ENCODE results near the gene HMX3. TPM values are rescaled to one million over a fixed set of nuclear protein-coding genes. Genes with fewer than 3 reads are reported as not detected.
"Not testable (repeated sequence)": the region's sequence is repeated elsewhere in the genome, so short reads cannot be mapped to it uniquely, and the experiment has no call there.

The HMX3 gene
- total RNA-seq, 4 donors from 2014 or later: 1.3 TPM; not detected in 3

DNA sequence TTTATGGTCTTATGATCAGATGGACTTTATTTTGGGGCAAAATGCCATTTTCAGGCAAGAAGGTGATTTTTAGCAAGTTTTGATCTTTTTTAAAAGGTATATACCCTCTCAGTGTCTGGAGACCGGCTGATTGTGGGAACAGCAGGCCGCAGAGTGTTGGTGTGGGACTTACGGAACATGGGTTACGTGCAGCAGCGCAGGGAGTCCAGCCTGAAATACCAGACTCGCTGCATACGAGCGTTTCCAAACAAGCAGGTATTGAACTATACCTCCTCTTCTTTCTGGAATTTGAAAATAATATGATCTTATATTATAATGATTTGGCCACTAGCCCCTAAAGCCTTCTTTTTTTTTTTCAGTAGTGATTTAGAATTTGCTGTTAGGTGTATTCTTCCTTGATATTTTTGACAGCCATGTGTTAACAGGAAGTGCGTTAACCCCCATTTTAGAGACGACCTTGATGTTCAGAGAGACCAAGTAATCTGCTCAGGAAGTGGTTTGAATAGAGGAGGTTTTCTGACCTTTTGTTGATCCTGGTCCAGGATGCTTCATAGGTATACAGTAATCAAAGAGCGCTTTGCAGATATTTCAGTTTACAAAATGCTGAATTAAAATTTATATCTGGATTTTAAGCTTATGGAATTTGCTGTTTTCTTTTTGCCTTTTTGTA, 24.7 kb downstream of the HMX3 start:
- DNase-seq (ENCODE audit: low spot score) (no peak), ATAC-seq (ENCODE audit: low FRiP score) (no peak)
- TF ChIP-seq, protein P1, sequence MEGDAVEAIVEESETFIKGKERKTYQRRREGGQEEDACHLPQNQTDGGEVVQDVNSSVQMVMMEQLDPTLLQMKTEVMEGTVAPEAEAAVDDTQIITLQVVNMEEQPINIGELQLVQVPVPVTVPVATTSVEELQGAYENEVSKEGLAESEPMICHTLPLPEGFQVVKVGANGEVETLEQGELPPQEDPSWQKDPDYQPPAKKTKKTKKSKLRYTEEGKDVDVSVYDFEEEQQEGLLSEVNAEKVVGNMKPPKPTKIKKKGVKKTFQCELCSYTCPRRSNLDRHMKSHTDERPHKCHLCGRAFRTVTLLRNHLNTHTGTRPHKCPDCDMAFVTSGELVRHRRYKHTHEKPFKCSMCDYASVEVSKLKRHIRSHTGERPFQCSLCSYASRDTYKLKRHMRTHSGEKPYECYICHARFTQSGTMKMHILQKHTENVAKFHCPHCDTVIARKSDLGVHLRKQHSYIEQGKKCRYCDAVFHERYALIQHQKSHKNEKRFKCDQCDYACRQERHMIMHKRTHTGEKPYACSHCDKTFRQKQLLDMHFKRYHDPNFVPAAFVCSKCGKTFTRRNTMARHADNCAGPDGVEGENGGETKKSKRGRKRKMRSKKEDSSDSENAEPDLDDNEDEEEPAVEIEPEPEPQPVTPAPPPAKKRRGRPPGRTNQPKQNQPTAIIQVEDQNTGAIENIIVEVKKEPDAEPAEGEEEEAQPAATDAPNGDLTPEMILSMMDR (IDR thresholded peaks at IDR 0.05): no peak

DNA sequence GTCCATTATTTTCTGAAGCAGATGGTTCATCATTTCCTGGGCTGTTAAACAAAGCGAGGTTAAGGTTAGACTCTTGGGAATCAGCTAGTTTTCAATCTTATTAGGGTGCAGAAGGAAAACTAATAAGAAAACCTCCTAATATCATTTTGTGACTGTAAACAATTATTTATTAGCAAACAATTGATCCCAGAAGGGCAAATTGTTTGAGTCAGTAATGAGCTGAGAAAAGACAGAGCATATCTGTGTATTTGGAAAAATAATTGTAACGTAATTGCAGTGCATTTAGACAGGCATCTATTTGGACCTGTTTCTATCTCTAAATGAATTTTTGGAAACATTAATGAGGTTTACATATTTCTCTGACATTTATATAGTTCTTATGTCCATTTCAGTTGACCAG, 28.5 kb downstream of the HMX3 start:
- ATAC-seq (ENCODE audit: low FRiP score) (no peak), DNase-seq (ENCODE audit: low spot score) (no peak)
- TF ChIP-seq, protein P1 (IDR thresholded peaks at IDR 0.05): no peak

DNA sequence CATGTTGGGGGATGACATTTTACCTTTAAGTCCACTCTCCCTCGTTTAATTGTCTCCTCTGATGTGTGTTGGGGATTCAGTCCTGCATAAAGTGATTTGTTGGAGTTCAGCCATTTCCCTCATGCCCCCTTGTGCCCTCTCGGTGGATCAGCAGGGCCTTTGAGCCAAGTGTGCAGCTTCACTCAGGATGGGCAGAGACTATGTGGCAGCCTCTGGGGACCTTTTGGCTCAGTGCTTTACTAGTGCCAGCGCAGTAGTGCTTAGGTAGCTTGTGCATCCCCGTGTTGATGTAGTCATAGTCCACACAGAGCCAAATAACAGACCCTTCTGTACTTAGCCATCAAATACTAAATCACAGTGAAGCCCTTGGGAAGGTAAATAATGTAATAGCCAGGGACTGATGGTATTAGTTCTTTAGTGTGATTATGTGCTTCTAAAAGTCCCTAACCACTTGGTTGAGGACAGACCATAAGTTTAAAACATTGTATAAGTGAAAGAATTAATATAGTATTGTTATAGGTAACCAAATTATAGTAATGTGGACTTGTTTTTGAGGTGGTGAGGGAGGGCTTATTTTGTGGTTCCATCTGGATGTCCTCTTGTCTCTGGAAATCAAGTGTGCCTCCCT, 29.8 kb downstream of the HMX3 start:
- ATAC-seq (ENCODE audit: low FRiP score): no peak
- TF ChIP-seq, protein P1 (IDR thresholded peaks at IDR 0.05): no peak
- DNase-seq (ENCODE audit: low spot score): no peak

DNA sequence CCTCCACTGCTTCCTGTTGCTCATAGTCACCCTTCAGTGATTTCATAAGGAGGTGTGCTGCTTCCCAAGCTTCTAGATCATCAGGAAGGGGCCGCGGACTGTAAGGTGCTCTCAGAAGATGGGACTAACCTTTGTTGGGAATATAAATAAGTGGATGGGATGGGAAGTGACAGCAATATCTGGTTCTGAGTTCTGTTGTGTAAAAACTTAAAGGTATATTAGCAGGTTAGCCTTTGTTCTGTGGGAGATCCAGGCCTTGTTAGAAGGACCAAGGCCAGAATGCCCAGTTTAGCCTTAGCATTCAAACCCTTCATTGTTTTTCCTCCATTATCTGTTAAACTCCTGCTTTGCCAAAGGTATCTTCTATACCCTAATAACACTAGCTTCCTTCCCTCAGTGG, 30.8 kb downstream of the HMX3 start:
- TF ChIP-seq, protein P1 (IDR thresholded peaks at IDR 0.05): no peak
- no peak for DNase-seq (ENCODE audit: low spot score)
- no peak for ATAC-seq (ENCODE audit: low FRiP score)

DNA sequence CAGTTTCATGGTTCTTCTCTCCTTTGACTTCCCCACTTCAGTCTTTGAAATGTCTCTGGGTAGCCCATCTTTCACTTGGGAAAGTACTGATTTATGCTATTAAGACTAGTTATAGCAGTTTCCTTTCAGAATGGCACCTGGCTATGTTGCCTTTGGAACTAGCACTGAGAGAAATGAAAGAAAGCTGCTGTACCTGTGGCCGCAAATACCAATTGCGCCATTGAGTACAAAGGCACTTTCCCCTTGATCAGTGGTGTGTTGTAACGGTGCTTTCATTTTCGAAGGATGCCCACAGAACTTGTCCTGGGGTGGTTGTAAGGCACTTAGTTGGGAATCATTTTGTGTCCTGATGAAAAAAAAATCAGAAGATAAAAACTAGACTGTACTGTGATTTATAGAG, 35.2 kb downstream of the HMX3 start:
- DNase-seq (ENCODE audit: low spot score): no peak
- no peak for ATAC-seq (ENCODE audit: low FRiP score)
- TF ChIP-seq, protein P1 (IDR thresholded peaks at IDR 0.05): no peak

DNA sequence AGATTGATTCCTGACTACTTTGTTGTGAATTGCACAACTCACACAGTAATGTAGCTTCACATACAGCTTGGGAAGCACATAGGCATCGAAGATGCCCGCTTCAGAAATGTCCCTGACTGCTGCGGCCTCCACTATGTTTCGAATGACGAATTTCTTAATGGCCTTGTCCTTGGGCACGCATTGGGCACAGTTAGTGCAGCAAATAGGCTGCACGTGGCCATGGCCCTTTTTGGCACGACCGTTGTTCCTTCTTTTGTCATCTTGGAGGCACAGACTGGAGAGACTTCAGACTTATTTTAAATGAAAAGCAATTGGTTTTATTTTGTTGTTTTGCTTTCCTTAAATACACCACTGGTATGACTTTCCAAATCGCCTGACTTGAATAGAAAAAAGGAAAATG, 35.8 kb downstream of the HMX3 start:
- not testable (repeated sequence) for DNase-seq (ENCODE audit: low spot score)

DNA sequence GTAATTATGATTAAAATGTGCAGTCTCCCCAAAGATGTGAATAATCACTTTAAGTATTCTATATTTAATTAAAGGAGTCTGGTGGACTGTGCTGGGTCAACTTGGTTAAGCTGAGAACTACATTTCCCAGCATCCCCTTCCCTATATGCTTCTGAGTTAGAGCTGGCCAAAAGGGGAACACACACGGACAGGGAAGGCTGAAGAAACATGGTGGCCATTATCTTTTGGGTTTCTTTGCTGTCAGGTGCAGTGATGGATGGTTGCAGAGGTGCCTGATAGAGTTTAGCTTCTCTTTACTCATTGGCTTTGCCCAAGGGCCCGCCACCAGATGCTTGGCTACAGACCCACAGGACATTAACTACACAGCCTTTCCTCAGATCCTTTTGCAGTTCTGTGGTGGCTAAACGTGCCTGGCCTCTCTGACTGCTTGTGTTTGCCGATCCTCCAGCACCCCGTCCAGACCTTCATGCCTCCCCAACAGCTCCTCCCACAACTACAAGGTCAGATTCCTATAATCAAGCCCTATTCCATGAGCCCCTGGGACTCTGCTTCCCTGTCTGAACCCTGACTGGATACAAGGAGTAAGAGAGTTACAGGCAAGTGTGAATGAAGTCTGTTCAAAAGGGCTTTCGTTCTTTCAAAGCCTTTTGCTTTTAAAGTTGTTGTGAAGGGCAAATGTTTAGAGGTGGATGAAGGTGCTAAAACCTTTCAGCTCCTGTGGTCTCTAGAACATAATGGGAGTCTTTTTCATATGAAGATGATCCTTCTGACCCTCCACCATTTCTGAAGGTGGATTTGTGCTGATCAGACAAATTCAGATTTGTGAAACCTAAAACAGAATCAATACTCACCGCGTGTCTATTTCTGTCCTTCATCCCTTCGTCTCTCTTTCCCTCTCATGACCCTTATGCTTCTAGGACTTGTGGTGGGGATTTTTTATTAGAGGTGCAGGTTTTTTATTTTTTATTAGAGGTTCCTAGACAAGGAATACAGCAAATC, 39.9 kb downstream of the HMX3 start:
- TF ChIP-seq, protein P1 (IDR thresholded peaks at IDR 0.05): no peak
- ATAC-seq (ENCODE audit: low FRiP score): no peak
- DNase-seq (ENCODE audit: low spot score): no peak

More for the DNA sequence above, 35.8 kb downstream of the HMX3 start:
- ATAC-seq (ENCODE audit: low FRiP score): not testable (repeated sequence)

DNA sequence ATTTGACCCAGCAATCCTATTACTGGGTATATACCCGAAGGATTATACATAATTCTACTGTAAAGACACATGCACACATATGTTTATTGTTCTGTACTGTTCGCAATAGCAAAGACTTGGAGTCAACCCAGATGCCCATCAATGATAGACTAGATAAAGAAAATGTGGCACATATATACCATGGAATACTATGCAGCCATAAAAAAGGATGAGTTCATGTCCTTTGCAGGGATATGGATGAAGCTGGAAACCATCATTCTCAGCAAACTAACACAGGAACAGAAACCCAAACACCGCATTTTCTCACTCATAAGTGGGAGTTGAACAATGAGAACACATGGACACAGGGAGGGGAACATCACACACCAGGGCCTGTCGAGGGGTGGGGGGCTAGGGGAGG, 42.6 kb downstream of the HMX3 start:
- DNase-seq (ENCODE audit: low spot score); ATAC-seq (ENCODE audit: low FRiP score): not testable (repeated sequence)

Data from omental fat pad (tissue), 4 donors.